ENCODE results near the gene USP40.

USP40 gene

DNA sequence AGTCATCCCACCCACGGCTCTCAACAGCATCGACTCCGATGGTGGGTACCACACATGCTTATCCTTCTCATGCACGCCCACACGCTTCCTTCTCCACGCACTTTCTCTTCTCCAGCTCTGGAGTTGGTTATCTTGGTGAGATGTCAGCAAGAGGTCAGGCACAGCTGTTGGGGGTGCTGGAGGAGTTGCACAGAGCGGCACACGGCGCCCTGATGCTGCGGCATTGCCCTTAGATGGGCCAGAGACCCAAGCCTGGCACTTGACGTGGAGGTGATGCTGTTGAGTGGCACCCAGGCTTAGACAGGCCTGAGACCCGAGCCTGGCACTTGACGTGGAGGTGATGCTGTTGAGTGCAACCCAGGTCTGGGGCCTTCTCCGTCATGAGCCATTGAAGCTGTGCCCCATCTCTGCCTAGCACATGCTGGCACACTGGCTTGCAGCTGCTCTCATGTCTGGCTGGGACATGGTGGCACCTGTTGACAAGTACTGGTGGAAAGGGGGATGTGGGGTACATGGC lies 129.1 kb downstream of the USP40 start:
- Histone ChIP-seq H3K9me3 (ENCODE audit: control insufficient read depth in 1 of 2, low read length in 2 of 2) (no peaks in the 10 kb centered on the region), H3K27ac (ENCODE audit: low read length) (no peak overlapping the region), H3K4me1 (ENCODE audit: control insufficient read depth in 1 of 2, insufficient read depth in 2 of 2, low read length in 2 of 2) (no peaks in the 10 kb centered on the region), H3K36me3 (ENCODE audit: control insufficient read depth in 1 of 2, insufficient read depth in 2 of 2, low read length in 2 of 2) (peaks cover 37 to 61% of the 10 kb centered on the region in 2 donors), H3K27me3 (ENCODE audit: low read depth, low read length) (no peaks in the 10 kb centered on the region), H3K4me3 (ENCODE audit: low read depth in 1 of 2, low read length in 2 of 2) (no peak overlapping the region)

DNA sequence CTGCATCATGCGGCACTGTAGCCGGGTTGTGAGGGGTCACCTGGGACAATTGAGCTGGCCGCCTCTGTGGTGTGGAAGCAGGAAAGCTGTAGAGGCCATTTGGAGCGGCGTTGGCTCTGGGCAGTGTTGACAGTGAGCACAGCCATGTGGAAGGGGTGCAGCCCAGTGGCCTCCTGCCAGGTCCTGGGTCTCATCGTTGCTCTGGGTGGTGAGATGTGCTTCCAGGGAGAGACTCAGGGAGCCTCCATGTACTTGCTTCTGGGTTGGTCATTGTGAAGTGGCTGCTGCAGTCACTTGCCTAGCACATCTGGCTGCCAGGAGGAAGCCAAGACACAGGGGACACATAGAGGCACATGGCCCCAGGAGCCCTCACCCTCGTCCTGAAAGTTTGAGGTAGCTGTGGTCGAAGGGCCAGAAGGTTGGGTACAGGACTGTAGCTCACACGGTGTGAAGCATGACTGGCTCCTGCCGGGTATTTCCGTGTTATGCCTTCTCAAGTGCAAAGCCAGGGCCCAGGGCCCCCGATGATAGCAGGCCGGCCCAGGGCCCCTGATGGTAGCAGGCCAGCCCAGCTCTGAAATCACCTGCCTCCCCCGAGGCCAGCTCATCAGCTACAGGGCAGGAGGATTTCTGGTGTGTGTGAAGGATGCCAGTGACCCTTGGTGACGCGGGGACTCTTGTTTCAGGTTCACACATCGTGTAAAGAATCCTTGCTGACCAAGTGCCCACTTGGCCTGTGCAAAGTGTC lies 129.7 kb downstream of the USP40 start:
- Histone ChIP-seq H3K36me3 (ENCODE audit: control insufficient read depth in 1 of 2, insufficient read depth in 2 of 2, low read length in 2 of 2) (peaks cover 37 to 55% of the 10 kb centered on the region in 2 donors), H3K9me3 (ENCODE audit: control insufficient read depth in 1 of 2, low read length in 2 of 2) (no peaks in the 10 kb centered on the region)

DNA sequence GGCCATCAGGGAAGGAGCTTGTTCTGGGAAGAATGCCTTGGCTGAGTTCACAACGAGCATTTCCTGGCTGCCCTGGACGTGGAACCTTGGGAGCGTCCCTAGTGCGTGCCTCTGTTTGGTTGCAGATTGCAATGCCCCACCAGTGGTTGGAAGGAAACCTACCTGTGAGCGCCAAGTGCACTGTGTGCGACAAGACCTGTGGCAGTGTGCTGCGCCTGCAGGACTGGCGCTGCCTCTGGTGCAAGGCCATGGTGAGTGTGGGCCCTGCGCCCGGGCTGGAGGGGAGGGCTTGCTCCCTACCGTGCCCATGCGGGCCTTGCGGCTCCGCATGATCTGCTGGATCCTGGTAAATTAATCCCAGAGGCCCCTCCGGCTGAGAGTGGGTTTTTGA lies 130.4 kb downstream of the USP40 start:
- Histone ChIP-seq H3K36me3 (ENCODE audit: control insufficient read depth in 1 of 2, insufficient read depth in 2 of 2, low read length in 2 of 2) (peaks cover 37 to 51% of the 10 kb centered on the region in 2 donors), H3K4me3 (ENCODE audit: low read depth in 1 of 2, low read length in 2 of 2) (no peak overlapping the region), H3K27ac (ENCODE audit: low read length) (no peak overlapping the region), H3K4me1 (ENCODE audit: control insufficient read depth in 1 of 2, insufficient read depth in 2 of 2, low read length in 2 of 2) (no peaks in the 10 kb centered on the region), H3K27me3 (ENCODE audit: low read depth, low read length) (no peaks in the 10 kb centered on the region), H3K9me3 (ENCODE audit: control insufficient read depth in 1 of 2, low read length in 2 of 2) (no peaks in the 10 kb centered on the region)

More for the DNA sequence above, 129.7 kb downstream of the USP40 start:
- Histone ChIP-seq H3K4me1 (ENCODE audit: control insufficient read depth in 1 of 2, insufficient read depth in 2 of 2, low read length in 2 of 2) (no peaks in the 10 kb centered on the region), H3K4me3 (ENCODE audit: low read depth in 1 of 2, low read length in 2 of 2) (no peak overlapping the region), H3K27me3 (ENCODE audit: low read depth, low read length) (no peaks in the 10 kb centered on the region), H3K27ac (ENCODE audit: low read length) (no peak overlapping the region)

DNA sequence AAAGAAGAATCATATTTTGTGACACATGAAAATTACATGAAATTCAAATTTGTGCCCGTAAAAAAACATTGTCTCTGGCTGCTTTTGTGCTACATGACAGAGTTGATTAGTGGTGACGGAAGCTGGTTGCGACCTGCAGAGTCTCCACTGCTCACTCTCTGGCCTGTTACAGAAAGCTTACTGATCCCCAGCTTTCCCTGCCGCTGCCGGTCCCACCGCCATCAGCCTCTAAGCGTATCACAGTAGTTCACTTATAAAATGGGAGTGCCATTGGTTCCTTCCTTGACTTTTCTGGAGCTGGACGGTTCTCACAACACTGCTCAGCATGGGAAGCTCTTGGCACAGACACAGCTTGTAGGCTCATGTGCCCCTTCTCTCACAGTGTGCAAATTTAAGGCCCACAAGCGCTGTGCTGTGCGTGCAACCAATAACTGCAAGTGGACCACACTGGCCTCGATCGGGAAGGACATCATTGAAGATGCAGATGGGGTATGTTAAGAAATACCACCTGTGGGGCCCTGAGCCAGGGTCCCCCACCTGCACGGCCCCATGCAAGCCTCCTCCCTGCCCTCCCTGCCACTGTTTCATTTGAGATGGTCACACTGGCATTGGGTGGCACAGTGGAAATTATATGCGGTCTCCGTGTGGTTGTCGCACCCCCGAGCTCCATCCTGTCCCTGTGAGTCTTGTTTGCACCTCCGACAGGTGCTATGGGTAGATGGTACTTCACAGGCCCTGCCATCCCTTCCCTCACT lies 131.0 kb downstream of the USP40 start:
- Histone ChIP-seq H3K36me3 (ENCODE audit: control insufficient read depth in 1 of 2, insufficient read depth in 2 of 2, low read length in 2 of 2) (peaks cover 37 to 51% of the 10 kb centered on the region in 2 donors), H3K4me1 (ENCODE audit: control insufficient read depth in 1 of 2, insufficient read depth in 2 of 2, low read length in 2 of 2) (no peaks in the 10 kb centered on the region)

DNA sequence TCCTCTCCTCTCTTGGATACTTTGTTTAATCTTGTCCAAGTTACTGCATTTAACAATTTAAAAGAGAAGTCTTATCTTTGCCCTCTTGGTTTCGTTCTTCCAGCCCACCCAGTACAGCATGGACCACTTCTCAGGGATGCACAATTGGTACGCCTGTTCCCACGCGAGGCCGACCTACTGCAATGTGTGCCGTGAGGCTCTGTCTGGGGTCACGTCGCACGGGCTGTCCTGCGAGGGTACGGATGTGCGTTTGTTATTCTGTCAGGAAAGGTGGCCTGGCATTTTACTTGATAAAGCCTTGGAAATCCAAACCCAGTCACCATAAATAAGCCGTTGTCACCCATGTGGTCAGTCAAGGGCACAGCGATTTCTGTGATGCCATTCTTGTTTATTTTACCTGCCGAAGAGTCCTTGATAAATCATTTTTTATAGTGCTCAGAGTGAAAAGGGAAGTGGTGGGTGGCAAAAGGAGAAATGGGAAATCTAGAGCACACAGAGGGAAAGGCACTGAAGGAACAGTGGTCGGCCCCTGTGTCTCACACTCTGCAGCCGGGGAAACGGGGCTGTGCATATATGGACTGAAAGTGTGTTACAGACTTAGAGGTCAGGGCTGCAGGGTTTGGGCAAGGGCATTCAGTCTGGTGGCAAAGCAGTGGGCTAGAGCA lies 131.8 kb downstream of the USP40 start:
- peaks cover 37 to 44% of the 10 kb centered on the region in 2 donors for H3K36me3 ChIP-seq (ENCODE audit: control insufficient read depth in 1 of 2, insufficient read depth in 2 of 2, low read length in 2 of 2)
- H3K4me1 ChIP-seq (ENCODE audit: control insufficient read depth in 1 of 2, insufficient read depth in 2 of 2, low read length in 2 of 2): peaks cover 0 to 4% of the 10 kb centered on the region in 2 donors
- no peaks in the 10 kb centered on the region for H3K27me3 ChIP-seq (ENCODE audit: low read depth, low read length)
- H3K27ac ChIP-seq (ENCODE audit: low read length): no peak overlapping the region
- H3K4me3 ChIP-seq (ENCODE audit: low read depth in 1 of 2, low read length in 2 of 2): no peak overlapping the region
- no peaks in the 10 kb centered on the region for H3K9me3 ChIP-seq (ENCODE audit: control insufficient read depth in 1 of 2, low read length in 2 of 2)

More for the DNA sequence above, 131.0 kb downstream of the USP40 start:
- Histone ChIP-seq H3K27ac (ENCODE audit: low read length) (no peak overlapping the region), H3K27me3 (ENCODE audit: low read depth, low read length) (no peaks in the 10 kb centered on the region), H3K4me3 (ENCODE audit: low read depth in 1 of 2, low read length in 2 of 2) (no peak overlapping the region), H3K9me3 (ENCODE audit: control insufficient read depth in 1 of 2, low read length in 2 of 2) (no peaks in the 10 kb centered on the region)

DNA sequence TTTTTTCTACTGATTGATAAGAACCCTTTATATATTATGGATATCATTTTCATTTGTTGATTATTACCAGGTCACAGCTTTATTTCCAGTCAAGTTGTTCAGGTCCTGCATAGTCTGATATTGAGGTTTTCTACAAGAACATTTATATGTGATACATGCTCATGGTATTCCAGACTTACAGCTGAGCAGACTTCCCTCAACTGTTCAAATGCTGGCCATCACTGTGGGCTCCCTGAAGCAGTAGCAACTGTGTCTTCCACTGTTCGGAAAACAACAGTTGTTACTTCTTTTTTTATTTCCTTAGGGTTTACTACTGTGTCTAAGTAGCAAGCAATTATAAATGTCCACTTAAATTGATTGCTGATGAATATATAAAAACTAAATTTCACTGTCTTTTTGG lies 132.8 kb downstream of the USP40 start:
- Histone ChIP-seq H3K4me1 (ENCODE audit: control insufficient read depth in 1 of 2, insufficient read depth in 2 of 2, low read length in 2 of 2) (peaks cover 0 to 6% of the 10 kb centered on the region in 2 donors), H3K9me3 (ENCODE audit: control insufficient read depth in 1 of 2, low read length in 2 of 2) (no peaks in the 10 kb centered on the region), H3K27ac (ENCODE audit: low read length) (no peak overlapping the region), H3K4me3 (ENCODE audit: low read depth in 1 of 2, low read length in 2 of 2) (no peak overlapping the region), H3K27me3 (ENCODE audit: low read depth, low read length) (no peaks in the 10 kb centered on the region), H3K36me3 (ENCODE audit: control insufficient read depth in 1 of 2, insufficient read depth in 2 of 2, low read length in 2 of 2) (peaks cover 29 to 37% of the 10 kb centered on the region in 2 donors)

DNA sequence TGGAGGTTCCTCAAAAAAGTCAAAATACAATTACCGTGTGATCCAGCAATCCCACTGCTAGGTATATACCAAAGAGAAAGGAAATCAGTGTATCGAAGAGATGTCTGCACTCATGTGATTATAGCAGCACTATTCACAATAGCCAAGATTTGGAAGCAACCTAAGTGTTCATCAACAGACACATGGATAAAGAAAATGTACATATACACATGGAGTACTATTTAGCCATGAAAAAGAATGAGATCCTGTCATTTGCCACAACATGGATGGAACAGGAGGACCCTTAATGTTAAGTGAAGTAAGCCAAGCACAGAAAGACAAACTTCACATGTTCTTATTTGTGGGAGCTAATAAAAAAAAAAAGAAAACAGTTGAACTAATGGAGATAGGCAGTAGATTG lies 133.6 kb downstream of the USP40 start:
- Histone ChIP-seq H3K27me3 (ENCODE audit: low read depth, low read length) (no peaks in the 10 kb centered on the region), H3K4me3 (ENCODE audit: low read depth in 1 of 2, low read length in 2 of 2) (no peak overlapping the region), H3K36me3 (ENCODE audit: control insufficient read depth in 1 of 2, insufficient read depth in 2 of 2, low read length in 2 of 2) (peaks cover 26 to 31% of the 10 kb centered on the region in 2 donors), H3K4me1 (ENCODE audit: control insufficient read depth in 1 of 2, insufficient read depth in 2 of 2, low read length in 2 of 2) (peaks cover 0 to 6% of the 10 kb centered on the region in 2 donors), H3K27ac (ENCODE audit: low read length) (no peak overlapping the region), H3K9me3 (ENCODE audit: control insufficient read depth in 1 of 2, low read length in 2 of 2) (no peaks in the 10 kb centered on the region)

DNA sequence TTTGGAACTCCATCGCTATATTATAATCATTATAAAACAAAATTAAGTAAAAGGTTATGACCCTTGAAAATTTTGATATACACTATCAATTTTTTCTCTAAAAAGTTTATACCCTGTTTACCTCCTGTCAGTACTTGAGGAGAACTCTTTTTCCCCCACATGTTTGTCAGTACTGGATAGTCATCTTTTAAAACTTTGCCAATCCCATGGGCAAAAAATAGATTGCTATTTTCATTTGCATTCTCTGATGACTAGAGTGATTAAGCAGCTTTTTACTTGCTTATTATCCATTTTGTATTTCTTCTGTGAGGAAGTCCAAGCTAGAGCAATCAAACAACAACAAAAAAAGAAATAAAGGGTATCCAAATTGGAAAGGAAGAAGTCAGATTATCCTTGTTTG lies 135.9 kb downstream of the USP40 start:
- Histone ChIP-seq H3K27ac (ENCODE audit: low read length) (no peak overlapping the region), H3K9me3 (ENCODE audit: control insufficient read depth in 1 of 2, low read length in 2 of 2) (no peaks in the 10 kb centered on the region), H3K4me1 (ENCODE audit: control insufficient read depth in 1 of 2, insufficient read depth in 2 of 2, low read length in 2 of 2) (peaks cover 0 to 6% of the 10 kb centered on the region in 2 donors), H3K27me3 (ENCODE audit: low read depth, low read length) (no peaks in the 10 kb centered on the region), H3K4me3 (ENCODE audit: low read depth in 1 of 2, low read length in 2 of 2) (no peak overlapping the region), H3K36me3 (ENCODE audit: control insufficient read depth in 1 of 2, insufficient read depth in 2 of 2, low read length in 2 of 2) (peaks cover 7 to 9% of the 10 kb centered on the region in 2 donors)

DNA sequence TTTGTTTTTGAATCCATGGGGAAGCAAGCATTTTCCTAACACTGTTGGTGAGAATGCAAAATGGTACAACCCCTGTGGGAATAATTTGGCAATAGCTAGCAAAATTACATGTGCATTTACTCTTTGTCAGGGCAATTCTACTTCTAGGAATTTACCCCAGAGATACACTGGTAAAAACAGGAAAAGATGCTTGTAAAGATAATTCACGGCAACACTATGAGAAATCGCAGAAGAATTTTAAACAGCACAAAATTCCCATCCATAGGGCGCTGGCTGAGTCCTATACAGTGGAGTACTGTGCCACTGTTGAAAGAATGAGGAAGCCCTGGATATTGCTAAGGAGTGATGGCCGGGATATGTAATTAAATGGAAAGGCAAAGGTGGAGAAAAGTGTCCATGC lies 136.5 kb downstream of the USP40 start:
- peaks cover 1 to 5% of the 10 kb centered on the region in 2 donors for H3K36me3 ChIP-seq (ENCODE audit: control insufficient read depth in 1 of 2, insufficient read depth in 2 of 2, low read length in 2 of 2)
- H3K9me3 ChIP-seq (ENCODE audit: control insufficient read depth in 1 of 2, low read length in 2 of 2): no peaks in the 10 kb centered on the region
- no peaks in the 10 kb centered on the region for H3K27me3 ChIP-seq (ENCODE audit: low read depth, low read length)
- H3K4me3 ChIP-seq (ENCODE audit: low read depth in 1 of 2, low read length in 2 of 2): no peak overlapping the region
- peaks cover 0 to 6% of the 10 kb centered on the region in 2 donors for H3K4me1 ChIP-seq (ENCODE audit: control insufficient read depth in 1 of 2, insufficient read depth in 2 of 2, low read length in 2 of 2)
- H3K27ac ChIP-seq (ENCODE audit: low read length): no peak overlapping the region

DNA sequence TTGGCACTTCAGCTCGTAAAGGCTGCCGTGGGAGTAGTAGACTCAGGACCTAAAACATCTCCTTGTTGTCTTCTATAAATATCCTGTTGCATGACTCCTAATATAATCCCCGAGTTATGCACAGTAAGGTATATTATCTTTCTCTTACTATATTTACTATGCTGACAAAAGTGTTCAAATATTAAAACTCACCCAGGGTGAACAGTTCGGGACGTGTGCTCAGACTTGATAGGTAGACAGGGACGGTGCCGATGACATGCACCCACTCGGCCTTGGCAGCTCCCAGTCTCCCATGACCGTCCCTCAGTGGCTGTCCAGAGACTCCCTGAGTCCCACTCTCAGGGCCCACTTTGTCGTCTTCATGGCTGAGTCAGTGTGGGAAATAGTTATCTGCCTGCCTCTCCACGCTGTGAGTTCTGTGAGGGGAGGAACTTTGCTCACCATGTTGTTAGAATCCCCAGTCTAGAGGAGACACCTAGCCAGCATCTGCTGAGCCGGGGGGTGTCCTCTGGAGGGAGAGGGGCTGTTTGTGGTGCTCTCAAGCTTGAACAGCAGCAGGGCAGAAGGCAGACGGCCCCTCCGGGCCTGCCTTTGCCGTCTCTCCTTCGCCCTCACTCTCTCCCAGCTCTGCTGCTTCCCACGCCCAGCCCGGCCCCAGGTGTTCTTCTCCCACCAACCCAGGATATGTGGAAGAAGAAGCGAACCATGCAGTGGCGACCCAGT lies 137.2 kb downstream of the USP40 start:
- Histone ChIP-seq H3K4me3 (ENCODE audit: low read depth in 1 of 2, low read length in 2 of 2) (no peak overlapping the region), H3K27me3 (ENCODE audit: low read depth, low read length) (no peaks in the 10 kb centered on the region), H3K36me3 (ENCODE audit: control insufficient read depth in 1 of 2, insufficient read depth in 2 of 2, low read length in 2 of 2) (no peaks in the 10 kb centered on the region), H3K4me1 (ENCODE audit: control insufficient read depth in 1 of 2, insufficient read depth in 2 of 2, low read length in 2 of 2) (peaks cover 0 to 6% of the 10 kb centered on the region in 2 donors), H3K9me3 (ENCODE audit: control insufficient read depth in 1 of 2, low read length in 2 of 2) (no peaks in the 10 kb centered on the region), H3K27ac (ENCODE audit: low read length) (no peak overlapping the region)
